ENCODE measurements around the gene CCDC66.

Gene CCDC66

DNA sequence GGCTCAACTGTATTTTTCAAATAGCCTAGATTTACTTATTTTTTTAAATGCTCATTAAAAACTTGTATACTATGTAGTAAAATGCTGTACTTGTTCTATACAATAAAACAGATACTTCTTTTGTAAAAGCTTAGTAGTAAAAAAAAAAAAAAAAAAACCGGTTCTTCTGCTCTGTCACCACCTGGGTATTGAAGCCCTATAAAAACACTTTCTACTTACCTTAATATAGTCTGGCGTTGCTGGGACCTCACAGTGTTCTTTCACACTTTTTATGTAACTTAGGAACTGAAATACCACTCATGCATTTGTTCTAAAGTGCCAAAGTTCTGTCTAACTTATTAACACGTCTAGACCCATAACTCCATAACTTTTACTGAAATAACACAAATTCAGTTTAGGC is 64.7 kb downstream of the CCDC66 start:
- peaks cover 93% of the 10 kb centered on the region for H3K36me3 ChIP-seq (ENCODE audit: low read depth)

DNA sequence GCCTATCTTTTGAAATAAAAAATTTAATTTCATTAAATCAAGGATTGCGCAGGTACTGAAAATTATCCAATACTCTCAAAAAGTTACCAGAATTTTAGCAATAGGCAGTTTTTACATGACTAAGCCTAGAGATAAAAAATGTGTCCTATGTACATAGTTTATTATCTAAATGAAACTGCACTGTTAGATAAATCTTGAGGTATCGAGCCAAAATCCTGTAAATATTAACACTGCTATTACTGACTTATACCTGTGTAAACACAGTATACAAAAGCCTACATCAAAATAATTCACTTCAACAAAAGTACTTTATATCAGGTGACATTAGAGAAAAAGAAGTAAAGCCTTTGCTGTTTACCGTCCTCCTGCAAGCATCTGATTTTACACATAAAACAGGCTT is 65.4 kb downstream of the CCDC66 start:
- no peak overlapping the region for H3K4me3 ChIP-seq (ENCODE audit: severe bottlenecking)
- peaks cover 93% of the 10 kb centered on the region for H3K36me3 ChIP-seq (ENCODE audit: low read depth)
- no peak overlapping the region for H3K27ac ChIP-seq (ENCODE audit: poor library complexity, severe bottlenecking)
- no peak for DNase-seq (ENCODE audit: low spot score)
- no peaks in the 10 kb centered on the region for H3K27me3 ChIP-seq (ENCODE audit: insufficient read depth, poor library complexity, severe bottlenecking)
- H3K4me1 ChIP-seq (ENCODE audit: insufficient read depth, poor library complexity, severe bottlenecking), result no peaks in the 10 kb centered on the region
- TF ChIP-seq, protein P1, sequence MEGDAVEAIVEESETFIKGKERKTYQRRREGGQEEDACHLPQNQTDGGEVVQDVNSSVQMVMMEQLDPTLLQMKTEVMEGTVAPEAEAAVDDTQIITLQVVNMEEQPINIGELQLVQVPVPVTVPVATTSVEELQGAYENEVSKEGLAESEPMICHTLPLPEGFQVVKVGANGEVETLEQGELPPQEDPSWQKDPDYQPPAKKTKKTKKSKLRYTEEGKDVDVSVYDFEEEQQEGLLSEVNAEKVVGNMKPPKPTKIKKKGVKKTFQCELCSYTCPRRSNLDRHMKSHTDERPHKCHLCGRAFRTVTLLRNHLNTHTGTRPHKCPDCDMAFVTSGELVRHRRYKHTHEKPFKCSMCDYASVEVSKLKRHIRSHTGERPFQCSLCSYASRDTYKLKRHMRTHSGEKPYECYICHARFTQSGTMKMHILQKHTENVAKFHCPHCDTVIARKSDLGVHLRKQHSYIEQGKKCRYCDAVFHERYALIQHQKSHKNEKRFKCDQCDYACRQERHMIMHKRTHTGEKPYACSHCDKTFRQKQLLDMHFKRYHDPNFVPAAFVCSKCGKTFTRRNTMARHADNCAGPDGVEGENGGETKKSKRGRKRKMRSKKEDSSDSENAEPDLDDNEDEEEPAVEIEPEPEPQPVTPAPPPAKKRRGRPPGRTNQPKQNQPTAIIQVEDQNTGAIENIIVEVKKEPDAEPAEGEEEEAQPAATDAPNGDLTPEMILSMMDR (IDR thresholded peaks at IDR 0.05; ENCODE audit: poor library complexity, severe bottlenecking), result no peak
- H3K9me3 ChIP-seq (ENCODE audit: severe bottlenecking), result no peaks in the 10 kb centered on the region
- no peak for ATAC-seq (ENCODE audit: low read depth)

More for the DNA sequence above, 64.7 kb downstream of the CCDC66 start:
- no peak overlapping the region for H3K27ac ChIP-seq (ENCODE audit: poor library complexity, severe bottlenecking)
- ATAC-seq (ENCODE audit: low read depth) (peak; percentile 58; the same call in 2 of the 3 replicates), DNase-seq (ENCODE audit: low spot score) (no peak)
- TF ChIP-seq, protein P1 (IDR thresholded peaks at IDR 0.05; ENCODE audit: poor library complexity, severe bottlenecking), result no peak
- H3K9me3 ChIP-seq (ENCODE audit: severe bottlenecking), result no peaks in the 10 kb centered on the region
- no peak overlapping the region for H3K4me3 ChIP-seq (ENCODE audit: severe bottlenecking)
- H3K27me3 ChIP-seq (ENCODE audit: insufficient read depth, poor library complexity, severe bottlenecking), result no peaks in the 10 kb centered on the region
- H3K4me1 ChIP-seq (ENCODE audit: insufficient read depth, poor library complexity, severe bottlenecking), result no peaks in the 10 kb centered on the region

DNA sequence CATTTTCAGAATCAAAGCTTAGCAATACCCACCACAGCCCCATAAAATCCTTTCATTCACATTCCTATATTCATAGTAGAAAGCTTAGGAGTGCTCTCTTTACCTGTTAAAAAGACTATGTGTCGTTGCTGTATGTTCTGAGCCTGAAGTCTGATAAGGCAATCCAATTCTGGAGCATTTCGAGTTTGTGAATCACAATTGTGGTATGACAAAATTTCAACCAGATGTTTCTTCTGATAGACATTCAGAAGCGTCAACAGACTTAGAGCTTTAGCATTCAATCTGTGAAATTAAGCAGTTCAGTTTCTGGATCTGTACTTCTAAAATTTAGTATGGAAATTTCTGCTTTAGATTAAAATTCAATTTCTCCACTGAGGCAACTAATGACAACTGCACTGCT is 67.8 kb downstream of the CCDC66 start:
- Histone ChIP-seq H3K4me1 (ENCODE audit: insufficient read depth, poor library complexity, severe bottlenecking) (no peaks in the 10 kb centered on the region), H3K27ac (ENCODE audit: poor library complexity, severe bottlenecking) (no peak overlapping the region), H3K4me3 (ENCODE audit: severe bottlenecking) (no peak overlapping the region), H3K36me3 (ENCODE audit: low read depth) (peaks cover 94% of the 10 kb centered on the region), H3K9me3 (ENCODE audit: severe bottlenecking) (no peaks in the 10 kb centered on the region), H3K27me3 (ENCODE audit: insufficient read depth, poor library complexity, severe bottlenecking) (no peaks in the 10 kb centered on the region)
- ATAC-seq (ENCODE audit: low read depth) (no peak), DNase-seq (ENCODE audit: low spot score) (no peak)
- TF ChIP-seq, protein P1 (IDR thresholded peaks at IDR 0.05; ENCODE audit: poor library complexity, severe bottlenecking), result no peak

DNA sequence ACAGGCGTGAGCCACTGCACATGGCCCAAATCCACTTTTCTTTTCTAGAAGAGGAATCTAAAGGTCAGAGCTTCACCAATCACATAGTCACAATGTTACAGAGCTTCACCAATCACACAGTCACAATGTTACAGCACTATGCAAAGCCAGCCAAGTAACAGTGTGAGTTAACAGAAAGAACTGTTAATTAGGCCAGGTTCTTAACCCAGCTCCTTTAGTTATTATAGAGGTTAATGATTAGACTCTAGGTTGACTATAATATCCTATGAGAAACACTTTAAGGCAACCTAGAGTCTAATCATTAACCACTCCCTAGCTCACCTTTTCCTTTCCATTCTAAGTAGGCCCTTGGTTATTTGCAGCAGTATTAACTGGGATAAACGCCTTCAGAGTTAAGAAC is 72.1 kb downstream of the CCDC66 start:
- H3K27ac ChIP-seq (ENCODE audit: poor library complexity, severe bottlenecking), result no peak overlapping the region
- no peaks in the 10 kb centered on the region for H3K4me1 ChIP-seq (ENCODE audit: insufficient read depth, poor library complexity, severe bottlenecking)
- H3K9me3 ChIP-seq (ENCODE audit: severe bottlenecking), result no peaks in the 10 kb centered on the region
- ATAC-seq (ENCODE audit: low read depth), result 0 out of 3 replicates have a peak, but pooled peaks have one; percentile 9
- H3K4me3 ChIP-seq (ENCODE audit: severe bottlenecking), result no peak overlapping the region
- DNase-seq (ENCODE audit: low spot score), result no peak
- no peaks in the 10 kb centered on the region for H3K27me3 ChIP-seq (ENCODE audit: insufficient read depth, poor library complexity, severe bottlenecking)
- TF ChIP-seq, protein P1 (IDR thresholded peaks at IDR 0.05; ENCODE audit: poor library complexity, severe bottlenecking), result no peak
- H3K36me3 ChIP-seq (ENCODE audit: low read depth), result peaks cover 89% of the 10 kb centered on the region

DNA sequence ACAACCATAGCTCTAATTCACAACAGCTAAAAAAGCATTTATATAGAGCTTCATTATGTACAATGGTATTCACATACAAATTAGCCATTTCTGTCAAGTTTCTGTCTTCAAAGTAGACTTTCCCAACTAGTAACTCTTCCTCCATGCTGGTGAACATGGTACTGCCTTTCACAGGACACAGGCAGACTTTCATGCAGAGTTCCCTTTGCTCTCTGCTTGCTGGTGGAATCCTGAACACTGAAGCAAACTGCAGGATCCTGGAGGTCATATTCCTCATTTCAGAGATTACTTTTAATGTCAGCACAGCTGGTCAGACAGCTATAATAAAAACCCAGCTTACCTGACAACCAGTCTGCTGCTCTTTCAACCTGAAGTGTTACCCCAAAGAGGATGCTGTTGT is 72.5 kb downstream of the CCDC66 start:
- Histone ChIP-seq H3K4me3 (ENCODE audit: severe bottlenecking) (no peak overlapping the region), H3K4me1 (ENCODE audit: insufficient read depth, poor library complexity, severe bottlenecking) (no peaks in the 10 kb centered on the region), H3K36me3 (ENCODE audit: low read depth) (peaks cover 89% of the 10 kb centered on the region), H3K27me3 (ENCODE audit: insufficient read depth, poor library complexity, severe bottlenecking) (no peaks in the 10 kb centered on the region), H3K27ac (ENCODE audit: poor library complexity, severe bottlenecking) (no peak overlapping the region), H3K9me3 (ENCODE audit: severe bottlenecking) (no peaks in the 10 kb centered on the region)
- TF ChIP-seq, protein P1 (IDR thresholded peaks at IDR 0.05; ENCODE audit: poor library complexity, severe bottlenecking), result no peak
- ATAC-seq (ENCODE audit: low read depth), result no peak
- DNase-seq (ENCODE audit: low spot score), result no peak

All from RWPE2 (cell line).